Stimulated activated naive CD8-positive, alpha-beta T cell treated with anti-CD3 and anti-CD28 coated beads, Interleukin-15, Interleukin-2, amounts not matched to agents 100 ng/mL and 50 ng/mL, for 24 hours (primary cell): ENCODE measurements around the gene SNN.

Source experiments
- H3K27ac Mint-ChIP-seq: one replicate; pipeline ENCODE4 v1.8.0; 2021; ENCODE audit warnings: mild to moderate bottlenecking, mixed read lengths
- H3K27me3 Mint-ChIP-seq: one replicate; pipeline ENCODE4 v1.8.0; 2021; ENCODE audit warnings: mixed read lengths
- H3K36me3 Mint-ChIP-seq: one replicate; pipeline ENCODE4 v1.8.0; 2021; ENCODE audit warnings: low read depth, mixed read lengths
- H3K4me1 Mint-ChIP-seq: one replicate; pipeline ENCODE4 v1.8.0; 2021; ENCODE audit warnings: low read depth, mixed read lengths
- H3K4me3 Mint-ChIP-seq: one replicate; pipeline ENCODE4 v1.8.0; 2021; ENCODE audit warnings: mild to moderate bottlenecking, mixed read lengths
- H3K9me3 Mint-ChIP-seq: one replicate; pipeline ENCODE4 v1.8.0; 2021; ENCODE audit warnings: mixed read lengths

The SNN gene

GRCh38 chr16:11711662-11712061 lies 43.4 kb downstream of the SNN start:
- H3K27me3 Mint-ChIP-seq: no peaks in the 10 kb centered on the region
- H3K4me1 Mint-ChIP-seq: peaks cover 4% of the 10 kb centered on the region
- H3K36me3 Mint-ChIP-seq: peaks cover 54% of the 10 kb centered on the region
- H3K4me3 Mint-ChIP-seq: no peak overlapping the region
- H3K9me3 Mint-ChIP-seq: no peaks in the 10 kb centered on the region
- no peak overlapping the region for H3K27ac Mint-ChIP-seq

GRCh38 chr16:11712122-11712521 lies 43.9 kb downstream of the SNN start:
- Mint-ChIP-seq H3K36me3 (peaks cover 56% of the 10 kb centered on the region), H3K27me3 (no peaks in the 10 kb centered on the region), H3K4me1 (peaks cover 4% of the 10 kb centered on the region), H3K4me3 (no peak overlapping the region), H3K9me3 (no peaks in the 10 kb centered on the region), H3K27ac (no peak overlapping the region)

- Mint-ChIP-seq H3K27me3 (no peaks in the 10 kb centered on the region), H3K9me3 (no peaks in the 10 kb centered on the region), H3K4me1 (peaks cover 4% of the 10 kb centered on the region), H3K4me3 (no peak overlapping the region), H3K36me3 (peaks cover 41% of the 10 kb centered on the region), H3K27ac (peak overlapping the region; percentile 8)
Measured at GRCh38 chr16:11715246-11715947, 47.1 kb downstream of the SNN start.

GRCh38 chr16:11716336-11716735 lies 48.1 kb downstream of the SNN start:
- peaks cover 4% of the 10 kb centered on the region for H3K4me1 Mint-ChIP-seq
- no peaks in the 10 kb centered on the region for H3K9me3 Mint-ChIP-seq
- H3K27me3 Mint-ChIP-seq: no peaks in the 10 kb centered on the region
- peaks cover 41% of the 10 kb centered on the region for H3K36me3 Mint-ChIP-seq
- no peak overlapping the region for H3K4me3 Mint-ChIP-seq
- H3K27ac Mint-ChIP-seq: no peak overlapping the region

- no peaks in the 10 kb centered on the region for H3K27me3 Mint-ChIP-seq
- H3K36me3 Mint-ChIP-seq: peaks cover 45% of the 10 kb centered on the region
- peak overlapping the region; percentile 36 for H3K27ac Mint-ChIP-seq
- H3K9me3 Mint-ChIP-seq: no peaks in the 10 kb centered on the region
- H3K4me3 Mint-ChIP-seq: no peak overlapping the region
- H3K4me1 Mint-ChIP-seq: peaks cover 4% of the 10 kb centered on the region
Measured at GRCh38 chr16:11717811-11718210, 49.6 kb downstream of the SNN start.

- Mint-ChIP-seq H3K36me3 (peaks cover 46% of the 10 kb centered on the region), H3K9me3 (no peaks in the 10 kb centered on the region), H3K4me1 (peaks cover 4% of the 10 kb centered on the region), H3K27me3 (no peaks in the 10 kb centered on the region), H3K27ac (no peak overlapping the region), H3K4me3 (no peak overlapping the region)
Measured at GRCh38 chr16:11719171-11719570, 50.9 kb downstream of the SNN start.

GRCh38 chr16:11719762-11720161 lies 51.5 kb downstream of the SNN start:
- Mint-ChIP-seq H3K36me3 (peaks cover 47% of the 10 kb centered on the region), H3K9me3 (no peaks in the 10 kb centered on the region), H3K27me3 (no peaks in the 10 kb centered on the region), H3K4me3 (no peak overlapping the region), H3K27ac (peak overlapping the region; percentile 15), H3K4me1 (peaks cover under 1% of the 10 kb centered on the region)

GRCh38 chr16:11721781-11722467 lies 53.7 kb downstream of the SNN start:
- no peak overlapping the region for H3K27ac Mint-ChIP-seq
- H3K4me1 Mint-ChIP-seq: no peaks in the 10 kb centered on the region
- peaks cover 38% of the 10 kb centered on the region for H3K36me3 Mint-ChIP-seq
- H3K27me3 Mint-ChIP-seq: no peaks in the 10 kb centered on the region
- H3K4me3 Mint-ChIP-seq: no peak overlapping the region
- no peaks in the 10 kb centered on the region for H3K9me3 Mint-ChIP-seq

- Mint-ChIP-seq H3K27ac (no peak overlapping the region), H3K36me3 (peaks cover 42% of the 10 kb centered on the region), H3K9me3 (no peaks in the 10 kb centered on the region), H3K4me1 (peaks cover 3% of the 10 kb centered on the region), H3K27me3 (no peaks in the 10 kb centered on the region), H3K4me3 (no peak overlapping the region)
Measured at GRCh38 chr16:11722468-11722808, 54.2 kb downstream of the SNN start.

GRCh38 chr16:11725457-11725856 lies 57.2 kb downstream of the SNN start:
- peaks cover 65% of the 10 kb centered on the region for H3K36me3 Mint-ChIP-seq
- H3K27me3 Mint-ChIP-seq: no peaks in the 10 kb centered on the region
- H3K4me3 Mint-ChIP-seq: no peak overlapping the region
- H3K27ac Mint-ChIP-seq: no peak overlapping the region
- H3K9me3 Mint-ChIP-seq: no peaks in the 10 kb centered on the region
- H3K4me1 Mint-ChIP-seq: peaks cover 24% of the 10 kb centered on the region

GRCh38 chr16:11726008-11726407 lies 57.8 kb downstream of the SNN start:
- H3K4me1 Mint-ChIP-seq: peaks cover 24% of the 10 kb centered on the region
- H3K27me3 Mint-ChIP-seq: no peaks in the 10 kb centered on the region
- H3K9me3 Mint-ChIP-seq: no peaks in the 10 kb centered on the region
- H3K4me3 Mint-ChIP-seq: no peak overlapping the region
- H3K27ac Mint-ChIP-seq: no peak overlapping the region
- H3K36me3 Mint-ChIP-seq: peaks cover 68% of the 10 kb centered on the region

- Mint-ChIP-seq H3K4me1 (peaks cover 24% of the 10 kb centered on the region), H3K4me3 (no peak overlapping the region), H3K27ac (no peak overlapping the region), H3K36me3 (peaks cover 77% of the 10 kb centered on the region), H3K27me3 (no peaks in the 10 kb centered on the region), H3K9me3 (no peaks in the 10 kb centered on the region)
Measured at GRCh38 chr16:11727796-11728543, 59.7 kb downstream of the SNN start.
